HEK293 (cell line): ENCODE results near the gene NIPAL1.

Source experiments
- ZNF175 ChIP-seq: fragments of 450-650 bp; formaldehyde crosslinking; IDR thresholded peaks from 2 replicates; pipeline ENCODE4 v1.5.1; 2016; ENCODE audit warnings: missing biosample characterization, missing genetic modification characterization
- ZNF211 ChIP-seq: fragments of 450-650 bp; formaldehyde crosslinking; IDR thresholded peaks from 2 replicates; pipeline ENCODE4 v1.5.1; 2016; ENCODE audit warnings: low read depth, missing biosample characterization, missing genetic modification characterization
- ZNF571 ChIP-seq: fragments of 450-650 bp; formaldehyde crosslinking; IDR thresholded peaks from 2 replicates; pipeline ENCODE4 v1.5.0; 2017; ENCODE audit warnings: missing biosample characterization, missing genetic modification characterization
- ZNF747 ChIP-seq: fragments of 450-650 bp; formaldehyde crosslinking; IDR thresholded peaks from 2 replicates; pipeline ENCODE4 v1.5.1; 2016; ENCODE audit warnings: missing biosample characterization, missing genetic modification characterization
- TF ChIP-seq, protein P1 (sequence below): fragments of 450-650 bp; formaldehyde crosslinking; IDR thresholded peaks from 2 replicates; pipeline ENCODE4 v1.5.1; 2016; ENCODE audit warnings: missing biosample characterization, missing genetic modification characterization
- TF ChIP-seq, protein P2 (sequence below): fragments of 450-650 bp; IDR thresholded peaks from 2 replicates; pipeline ENCODE4 v1.5.1; 2018; ENCODE audit warnings: missing biosample characterization, missing genetic modification characterization
- TF ChIP-seq, protein P3 (sequence below): fragments of 450-650 bp; formaldehyde crosslinking; IDR thresholded peaks from 2 replicates; pipeline ENCODE4 v1.5.1; 2016; ENCODE audit warnings: missing biosample characterization, missing genetic modification characterization
- TF ChIP-seq, protein P4 (sequence below): fragments of 450-650 bp; formaldehyde crosslinking; IDR thresholded peaks from 2 replicates; pipeline ENCODE4 v1.5.1; 2016; ENCODE audit warnings: missing biosample characterization, missing genetic modification characterization

DNA sequence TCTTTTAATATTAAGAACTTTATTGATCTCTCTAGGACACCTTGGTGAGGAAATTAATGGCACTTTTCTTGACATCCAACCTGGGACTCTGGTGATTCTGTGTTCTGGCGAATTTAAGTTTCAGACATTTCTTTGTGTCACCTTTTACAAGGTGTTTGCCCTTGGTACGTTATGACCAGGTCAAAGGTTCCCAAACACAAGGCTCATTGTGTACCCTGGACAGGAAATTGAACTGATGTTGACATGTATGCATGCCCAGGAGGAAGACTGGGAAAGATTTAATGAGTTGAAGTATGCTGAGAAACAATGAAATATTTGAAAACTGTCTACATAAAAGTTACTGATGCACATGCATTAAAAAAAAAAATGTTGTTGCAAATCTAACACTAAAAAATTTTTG is 22.1 kb downstream of the NIPAL1 start:
- TF ChIP-seq, protein P1, sequence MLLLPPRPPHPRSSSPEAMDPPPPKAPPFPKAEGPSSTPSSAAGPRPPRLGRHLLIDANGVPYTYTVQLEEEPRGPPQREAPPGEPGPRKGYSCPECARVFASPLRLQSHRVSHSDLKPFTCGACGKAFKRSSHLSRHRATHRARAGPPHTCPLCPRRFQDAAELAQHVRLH (tag by site-specific recombination), result no peak
- TF ChIP-seq ZNF175 (tag by site-specific recombination) (no peak), ZNF211 (no peak), ZNF747 (tag by site-specific recombination) (no peak), ZNF571 (tag by site-specific recombination) (no peak)
- TF ChIP-seq, protein P2, sequence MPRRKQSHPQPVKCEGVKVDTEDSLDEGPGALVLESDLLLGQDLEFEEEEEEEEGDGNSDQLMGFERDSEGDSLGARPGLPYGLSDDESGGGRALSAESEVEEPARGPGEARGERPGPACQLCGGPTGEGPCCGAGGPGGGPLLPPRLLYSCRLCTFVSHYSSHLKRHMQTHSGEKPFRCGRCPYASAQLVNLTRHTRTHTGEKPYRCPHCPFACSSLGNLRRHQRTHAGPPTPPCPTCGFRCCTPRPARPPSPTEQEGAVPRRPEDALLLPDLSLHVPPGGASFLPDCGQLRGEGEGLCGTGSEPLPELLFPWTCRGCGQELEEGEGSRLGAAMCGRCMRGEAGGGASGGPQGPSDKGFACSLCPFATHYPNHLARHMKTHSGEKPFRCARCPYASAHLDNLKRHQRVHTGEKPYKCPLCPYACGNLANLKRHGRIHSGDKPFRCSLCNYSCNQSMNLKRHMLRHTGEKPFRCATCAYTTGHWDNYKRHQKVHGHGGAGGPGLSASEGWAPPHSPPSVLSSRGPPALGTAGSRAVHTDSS (tag by site-specific recombination), result no peak
- TF ChIP-seq, protein P3, sequence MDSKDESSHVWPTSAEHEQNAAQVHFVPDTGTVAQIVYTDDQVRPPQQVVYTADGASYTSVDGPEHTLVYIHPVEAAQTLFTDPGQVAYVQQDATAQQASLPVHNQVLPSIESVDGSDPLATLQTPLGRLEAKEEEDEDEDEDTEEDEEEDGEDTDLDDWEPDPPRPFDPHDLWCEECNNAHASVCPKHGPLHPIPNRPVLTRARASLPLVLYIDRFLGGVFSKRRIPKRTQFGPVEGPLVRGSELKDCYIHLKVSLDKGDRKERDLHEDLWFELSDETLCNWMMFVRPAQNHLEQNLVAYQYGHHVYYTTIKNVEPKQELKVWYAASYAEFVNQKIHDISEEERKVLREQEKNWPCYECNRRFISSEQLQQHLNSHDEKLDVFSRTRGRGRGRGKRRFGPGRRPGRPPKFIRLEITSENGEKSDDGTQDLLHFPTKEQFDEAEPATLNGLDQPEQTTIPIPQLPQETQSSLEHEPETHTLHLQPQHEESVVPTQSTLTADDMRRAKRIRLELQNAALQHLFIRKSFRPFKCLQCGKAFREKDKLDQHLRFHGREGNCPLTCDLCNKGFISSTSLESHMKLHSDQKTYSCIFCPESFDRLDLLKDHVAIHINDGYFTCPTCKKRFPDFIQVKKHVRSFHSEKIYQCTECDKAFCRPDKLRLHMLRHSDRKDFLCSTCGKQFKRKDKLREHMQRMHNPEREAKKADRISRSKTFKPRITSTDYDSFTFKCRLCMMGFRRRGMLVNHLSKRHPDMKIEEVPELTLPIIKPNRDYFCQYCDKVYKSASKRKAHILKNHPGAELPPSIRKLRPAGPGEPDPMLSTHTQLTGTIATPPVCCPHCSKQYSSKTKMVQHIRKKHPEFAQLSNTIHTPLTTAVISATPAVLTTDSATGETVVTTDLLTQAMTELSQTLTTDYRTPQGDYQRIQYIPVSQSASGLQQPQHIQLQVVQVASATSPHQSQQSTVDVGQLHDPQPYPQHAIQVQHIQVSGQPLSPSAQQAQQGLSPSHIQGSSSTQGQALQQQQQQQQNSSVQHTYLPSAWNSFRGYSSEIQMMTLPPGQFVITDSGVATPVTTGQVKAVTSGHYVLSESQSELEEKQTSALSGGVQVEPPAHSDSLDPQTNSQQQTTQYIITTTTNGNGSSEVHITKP (tag by site-specific recombination), result no peak
- TF ChIP-seq, protein P4, sequence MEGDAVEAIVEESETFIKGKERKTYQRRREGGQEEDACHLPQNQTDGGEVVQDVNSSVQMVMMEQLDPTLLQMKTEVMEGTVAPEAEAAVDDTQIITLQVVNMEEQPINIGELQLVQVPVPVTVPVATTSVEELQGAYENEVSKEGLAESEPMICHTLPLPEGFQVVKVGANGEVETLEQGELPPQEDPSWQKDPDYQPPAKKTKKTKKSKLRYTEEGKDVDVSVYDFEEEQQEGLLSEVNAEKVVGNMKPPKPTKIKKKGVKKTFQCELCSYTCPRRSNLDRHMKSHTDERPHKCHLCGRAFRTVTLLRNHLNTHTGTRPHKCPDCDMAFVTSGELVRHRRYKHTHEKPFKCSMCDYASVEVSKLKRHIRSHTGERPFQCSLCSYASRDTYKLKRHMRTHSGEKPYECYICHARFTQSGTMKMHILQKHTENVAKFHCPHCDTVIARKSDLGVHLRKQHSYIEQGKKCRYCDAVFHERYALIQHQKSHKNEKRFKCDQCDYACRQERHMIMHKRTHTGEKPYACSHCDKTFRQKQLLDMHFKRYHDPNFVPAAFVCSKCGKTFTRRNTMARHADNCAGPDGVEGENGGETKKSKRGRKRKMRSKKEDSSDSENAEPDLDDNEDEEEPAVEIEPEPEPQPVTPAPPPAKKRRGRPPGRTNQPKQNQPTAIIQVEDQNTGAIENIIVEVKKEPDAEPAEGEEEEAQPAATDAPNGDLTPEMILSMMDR (tag by site-specific recombination), result no peak
